Limb (tissue), 2 donors: ENCODE results near the gene GRPR.

Experiments
- DNase-seq, 2 donors: peaks; one replicate each; pipeline ENCODE4 v3.0.0-alpha.2; 2016; ENCODE audit errors: extremely low spot score in 2 of 2

GRPR gene

GRCh38 chrX:16123222-16123786 is at the start of gene GRPR:
TSS of gene GRPR (plus strand) at chrX:16123565. CDS start at chrX:16123954, 389 bp downstream.
- DNase-seq: peak; percentile 68 to 76

DNA sequence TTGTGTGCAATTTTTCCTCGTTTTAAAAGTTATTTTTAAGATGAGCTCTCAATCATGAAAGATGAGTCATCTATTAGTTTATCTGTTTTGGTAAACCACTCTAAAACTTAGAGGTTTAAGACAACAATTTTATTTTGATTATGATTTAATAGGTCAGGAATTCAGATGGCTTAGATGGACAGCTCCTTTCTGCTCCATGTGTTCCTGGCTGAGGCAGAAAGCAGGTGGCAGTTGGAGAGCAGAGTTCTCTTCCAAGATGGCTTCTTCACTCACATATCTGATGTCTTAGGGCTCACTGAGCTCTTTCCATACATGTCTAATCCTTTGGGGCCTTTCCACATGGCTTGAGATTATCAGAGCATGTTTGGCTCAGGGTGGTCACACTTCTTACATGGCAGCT is 48.3 kb upstream of the GRPR start:
- no peak for DNase-seq

- DNase-seq: no peak
Measured at GRCh38 chrX:16076834-16077233, 46.5 kb upstream of the GRPR start.

DNA sequence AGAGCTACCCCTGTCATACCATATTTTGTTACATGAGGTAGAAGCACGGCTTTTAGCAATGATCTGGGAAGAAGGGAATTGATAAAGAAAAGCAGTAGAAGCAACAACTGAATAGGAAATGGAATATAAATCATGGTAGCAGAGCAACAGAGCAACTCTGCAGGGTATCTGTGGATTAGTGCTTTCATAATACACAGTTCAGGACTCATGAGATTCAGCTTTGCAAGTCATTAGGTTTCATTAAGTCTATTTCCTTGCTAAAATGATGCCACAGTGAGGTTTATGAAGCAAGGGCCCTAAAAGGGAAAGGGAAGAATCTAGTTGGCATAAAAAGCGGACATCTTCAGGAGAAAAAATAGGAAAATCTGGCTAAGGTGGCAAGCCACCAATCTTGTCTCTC is 45.6 kb upstream of the GRPR start:
- no peak for DNase-seq

DNA sequence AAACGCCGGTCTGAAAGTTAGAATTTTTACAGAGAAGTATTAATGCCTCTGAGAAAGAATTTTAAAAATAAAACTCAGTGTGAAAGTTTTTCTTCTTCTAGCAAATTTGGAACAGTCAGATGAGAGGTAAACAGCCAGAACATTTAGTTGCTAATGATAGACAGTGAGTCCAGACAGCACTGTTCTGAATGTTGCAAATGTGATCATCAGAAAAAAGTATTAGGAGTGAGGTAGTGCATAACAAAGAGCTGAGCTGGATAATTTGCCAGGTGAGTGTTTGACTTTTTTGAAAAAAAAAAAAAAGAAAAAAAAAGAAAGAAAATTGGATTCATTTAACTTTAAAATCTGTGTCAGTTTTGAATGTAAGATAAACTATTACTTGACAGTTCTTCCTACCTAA is 42.0 kb upstream of the GRPR start:
- no peak for DNase-seq

DNA sequence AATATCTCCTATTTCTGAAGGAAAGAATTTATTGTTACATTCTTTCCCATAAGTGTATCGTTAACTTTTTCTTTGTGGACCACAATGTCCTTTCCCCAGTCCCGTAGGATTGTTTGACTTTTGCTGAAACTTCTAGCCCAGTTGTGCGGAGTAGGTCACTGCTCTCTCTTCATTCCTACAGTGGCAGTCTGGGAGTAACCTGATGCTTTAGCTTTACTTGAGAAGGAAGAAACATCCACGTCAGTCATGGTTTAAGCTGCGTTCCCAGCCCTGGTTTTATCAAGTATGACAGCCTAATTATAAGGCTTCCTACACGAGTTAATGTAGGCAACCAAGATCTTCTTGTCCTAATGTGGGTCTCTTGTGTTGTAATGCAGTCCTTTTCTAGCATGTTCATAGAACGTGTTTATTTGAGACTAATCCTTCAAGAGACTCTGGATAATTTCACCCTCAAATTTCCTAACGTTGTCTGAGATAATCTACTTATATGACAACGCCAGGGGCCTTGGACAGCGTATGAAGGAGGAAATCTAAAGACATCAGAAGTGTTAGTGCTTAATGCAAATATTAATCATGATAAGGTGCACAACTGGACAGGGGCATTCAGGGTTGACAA is 40.8 kb upstream of the GRPR start:
- no peak for DNase-seq

DNA sequence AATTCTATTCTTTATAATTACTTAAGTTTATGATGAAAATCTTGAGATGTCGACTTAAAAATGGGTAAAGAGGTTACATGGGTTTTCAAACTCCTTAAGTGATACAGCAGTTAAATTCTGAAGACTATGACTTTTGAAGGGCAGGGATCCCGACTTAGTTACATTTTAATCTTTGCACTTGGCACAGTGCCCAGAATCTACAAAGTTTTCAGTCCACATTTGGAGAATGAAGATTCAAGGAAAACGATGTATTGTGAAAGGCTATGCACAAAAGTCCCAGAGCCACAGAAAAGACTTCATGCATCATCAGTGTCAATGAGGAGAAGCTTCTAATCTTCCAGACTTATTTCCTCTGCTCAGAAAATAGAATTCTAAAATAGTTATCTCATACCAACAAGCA is 36.3 kb upstream of the GRPR start:
- DNase-seq: no peak

DNA sequence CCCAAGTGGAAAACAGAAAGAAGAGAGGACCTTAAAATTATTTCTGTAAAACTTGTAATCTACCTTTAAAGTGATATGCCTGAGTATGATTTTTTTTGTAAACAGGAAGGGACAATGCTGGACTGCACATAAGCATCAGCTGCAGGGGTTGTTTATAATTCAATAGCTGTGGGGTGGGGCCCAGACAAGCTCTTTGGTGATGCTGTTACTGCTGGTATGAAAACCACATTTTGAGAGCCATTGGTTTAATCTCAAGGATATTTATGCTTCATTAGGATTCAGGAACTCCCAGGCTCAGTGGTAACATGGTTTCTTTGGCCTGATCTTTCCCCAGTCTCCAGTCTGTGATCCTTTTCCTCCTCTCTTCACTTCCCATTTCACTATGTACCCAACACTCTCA is 34.3 kb upstream of the GRPR start:
- DNase-seq: no peak

- DNase-seq: no peak
Measured at GRCh38 chrX:16096141-16096540, 27.2 kb upstream of the GRPR start.

GRCh38 chrX:16100673-16101072 is 22.7 kb upstream of the GRPR start:
- no peak for DNase-seq

DNA sequence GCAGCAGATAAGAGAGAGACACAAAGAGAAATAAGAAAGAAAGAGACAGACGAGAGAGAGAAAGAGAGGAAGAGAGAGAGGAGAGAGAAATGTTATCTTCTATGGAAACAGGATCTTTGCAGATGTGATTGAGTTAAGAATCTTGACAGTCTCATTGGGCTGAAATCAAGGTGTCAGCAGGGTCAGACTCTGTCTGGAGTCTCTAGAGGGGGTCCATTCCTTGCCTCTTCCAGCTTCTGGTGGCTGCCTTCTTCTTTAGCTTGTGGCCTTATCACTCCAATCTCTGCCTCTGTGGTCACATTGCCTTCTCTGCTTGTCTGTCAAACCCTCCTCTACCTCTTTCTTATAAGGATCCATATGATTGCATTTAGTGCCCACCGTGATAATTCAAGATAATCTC is 21.8 kb upstream of the GRPR start:
- no peak for DNase-seq

GRCh38 chrX:16103625-16104024 is 19.7 kb upstream of the GRPR start:
- DNase-seq: no peak

GRCh38 chrX:16112428-16112827 is 10.9 kb upstream of the GRPR start:
- no peak for DNase-seq

- DNase-seq: no peak
Measured at GRCh38 chrX:16113978-16114565, 9.3 kb upstream of the GRPR start.

- no peak for DNase-seq
Measured at GRCh38 chrX:16114611-16115010, 8.8 kb upstream of the GRPR start.

- DNase-seq: no peak
Measured at GRCh38 chrX:16119353-16120220, 3.8 kb upstream of the GRPR start.

GRCh38 chrX:16120431-16120830 is 2.9 kb upstream of the GRPR start:
- no peak for DNase-seq

GRCh38 chrX:16124201-16124600 is 836 bp downstream of the GRPR start:
- DNase-seq: no peak

DNA sequence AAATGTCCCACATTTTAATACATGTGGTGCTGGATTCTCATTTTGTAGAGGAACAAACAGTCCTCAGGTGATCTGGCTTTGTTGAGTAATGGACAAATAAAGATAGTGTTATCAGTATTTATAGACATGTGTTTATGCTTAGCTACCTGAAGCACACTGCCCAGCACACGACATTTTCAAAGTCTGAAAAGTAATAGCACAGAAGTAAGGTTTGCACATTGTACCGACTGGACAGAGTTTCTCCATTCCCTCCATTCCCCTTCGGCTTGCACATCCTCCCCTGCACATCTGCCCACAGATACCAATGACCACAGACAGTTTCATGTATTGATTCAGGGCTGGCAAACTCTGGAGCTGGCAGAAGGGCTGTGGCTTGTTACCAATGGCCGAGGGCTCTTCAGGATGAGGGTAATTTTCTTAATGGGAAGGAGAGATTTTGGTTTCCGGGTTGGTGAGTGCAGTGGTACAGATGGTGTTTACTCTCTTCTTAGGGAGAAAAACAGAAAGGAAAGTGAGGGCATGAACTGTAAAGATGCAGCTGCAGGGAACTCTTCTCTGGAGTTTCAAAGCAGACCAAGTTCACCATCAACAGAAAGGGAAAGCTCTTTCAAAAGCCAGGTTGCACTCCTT is 2.3 kb downstream of the GRPR start:
- no peak for DNase-seq

DNA sequence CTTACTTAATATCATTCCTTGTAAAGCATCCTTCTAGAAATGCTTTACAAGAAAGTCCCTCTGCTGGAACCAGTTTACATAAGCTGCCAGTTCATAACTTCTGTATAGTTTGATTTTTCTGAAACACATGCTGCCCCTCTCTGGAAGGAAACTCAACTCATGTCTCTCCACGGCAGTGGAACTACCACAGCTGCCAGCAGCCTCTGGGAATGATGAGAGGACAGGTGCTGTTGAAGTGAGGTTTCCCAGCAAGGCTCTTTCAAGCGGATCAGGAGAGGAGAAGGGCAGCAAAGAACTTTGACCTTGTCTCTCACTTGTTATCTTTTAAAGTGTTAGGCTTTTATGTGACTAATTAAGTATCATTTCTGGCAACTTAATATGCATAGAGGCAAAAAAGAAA is 7.3 kb downstream of the GRPR start:
- DNase-seq: no peak

GRCh38 chrX:16134936-16135335 is 11.6 kb downstream of the GRPR start:
- no peak for DNase-seq

- no peak for DNase-seq
Measured at GRCh38 chrX:16136080-16136479, 12.7 kb downstream of the GRPR start.
